ENCODE results near the gene PLCG2.
"Not testable (repeated sequence)": the region's sequence is repeated elsewhere in the genome, so short reads cannot be mapped to it uniquely, and the experiment has no call there.

PLCG2 gene

DNA sequence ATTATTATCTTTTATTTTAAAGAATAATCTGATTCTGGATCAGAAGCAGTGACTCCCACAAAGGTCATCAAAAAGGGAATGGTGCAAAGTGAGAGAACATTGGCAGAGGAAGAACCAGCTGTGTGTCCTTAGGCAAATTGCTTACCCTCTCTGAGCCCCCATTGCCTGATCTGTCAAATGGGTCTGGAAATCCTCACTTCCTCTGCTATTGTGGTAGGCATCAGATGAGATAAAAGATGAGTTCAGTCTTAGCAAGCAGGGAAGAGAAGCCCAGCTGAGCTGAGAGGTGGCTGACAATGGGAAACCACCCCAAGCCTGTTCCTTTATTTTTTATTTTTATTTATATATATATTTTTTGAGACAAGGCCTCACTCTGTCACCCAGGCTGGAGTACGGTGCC, 24.2 kb upstream of the PLCG2 start:
- DNase-seq (ENCODE audit: low read depth), result no peak

DNA sequence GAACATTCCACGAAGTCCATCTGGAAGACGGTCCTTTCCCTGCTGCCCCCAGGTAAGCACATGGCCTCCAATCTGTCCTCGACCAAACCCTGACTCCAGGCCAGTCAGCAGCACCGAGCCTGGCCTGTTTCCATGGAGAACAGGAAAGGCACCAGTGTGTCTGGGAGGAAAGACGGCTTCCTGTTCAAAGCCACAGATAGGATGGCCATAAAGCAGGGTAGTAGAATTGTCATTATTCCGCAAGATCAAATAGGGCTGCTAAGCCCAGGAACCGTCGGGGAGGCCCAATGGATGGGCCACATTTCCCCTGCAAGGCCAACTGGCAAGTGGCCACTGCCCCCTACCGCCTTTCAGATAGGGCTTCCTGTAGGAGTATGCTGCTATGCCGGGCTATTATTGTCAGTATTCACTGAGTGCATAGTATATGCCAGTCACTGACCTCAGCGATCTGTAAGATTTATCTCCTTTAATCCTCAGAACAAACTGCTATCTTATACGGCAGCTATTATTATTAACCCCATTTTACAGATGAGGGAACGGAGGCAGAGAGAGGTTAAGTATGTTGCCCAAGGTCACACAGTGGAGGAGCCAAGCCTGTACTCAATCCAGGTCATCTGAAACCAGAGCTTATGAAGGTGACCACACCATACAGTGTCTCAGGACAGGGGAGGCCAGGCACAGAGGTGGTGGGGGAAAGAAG, 23.0 kb upstream of the PLCG2 start:
- no peak for DNase-seq (ENCODE audit: low read depth)

DNA sequence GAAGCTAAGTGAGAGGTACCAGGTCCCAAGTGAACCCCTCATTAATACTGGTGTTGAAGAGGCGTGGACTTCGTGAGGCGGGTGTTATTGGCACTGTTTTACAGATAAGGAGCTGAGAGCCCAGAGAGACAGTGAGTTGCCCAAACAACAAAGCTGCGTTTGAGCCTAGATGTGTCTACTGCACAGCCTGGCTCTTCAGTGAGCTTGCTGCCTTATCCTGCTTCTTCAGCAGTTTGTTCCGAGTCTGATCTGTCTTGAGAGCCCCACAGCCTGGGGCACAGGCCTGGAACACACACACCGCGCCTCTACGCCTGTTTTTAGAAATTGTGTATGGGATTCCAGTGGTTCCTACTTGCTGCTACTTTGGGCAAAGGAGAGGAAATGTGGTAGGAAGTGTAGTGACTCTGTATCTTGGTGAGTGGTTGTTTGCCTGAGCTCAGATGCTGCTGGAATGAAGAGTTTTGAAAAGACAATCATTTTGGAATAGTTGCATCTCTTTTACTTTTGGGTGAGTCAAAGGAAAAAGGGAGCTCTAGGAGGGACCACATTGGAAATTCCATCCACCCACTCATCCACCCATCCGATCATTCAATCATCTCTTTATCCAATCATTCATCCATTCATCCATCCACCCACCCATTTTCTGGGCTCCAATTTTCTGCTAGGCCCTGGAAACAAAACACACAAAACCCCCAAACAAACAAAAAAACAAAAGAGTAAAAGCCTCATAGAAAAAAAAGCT, 22.3 kb upstream of the PLCG2 start:
- DNase-seq (ENCODE audit: low read depth), result no peak

DNA sequence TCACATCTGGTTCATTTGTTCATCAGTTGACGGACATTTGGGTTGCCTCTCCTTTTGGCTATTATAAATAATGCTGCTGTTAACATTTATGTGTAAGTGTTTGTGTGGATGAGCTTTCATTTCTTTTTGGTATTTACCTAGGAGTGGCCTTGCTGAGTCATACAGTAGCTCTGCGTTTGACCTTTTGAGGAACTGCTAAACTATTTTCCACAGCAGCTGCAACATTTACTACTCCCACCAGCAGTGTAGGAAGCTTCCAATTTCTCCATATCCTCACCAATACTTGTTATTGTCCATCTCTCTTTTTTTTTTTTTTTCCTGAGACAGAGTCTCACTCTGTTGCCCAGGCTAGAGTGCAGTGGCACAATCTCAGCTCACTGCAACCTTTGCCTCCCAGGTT, 20.7 kb upstream of the PLCG2 start:
- DNase-seq (ENCODE audit: low read depth), result peak; percentile 32

DNA sequence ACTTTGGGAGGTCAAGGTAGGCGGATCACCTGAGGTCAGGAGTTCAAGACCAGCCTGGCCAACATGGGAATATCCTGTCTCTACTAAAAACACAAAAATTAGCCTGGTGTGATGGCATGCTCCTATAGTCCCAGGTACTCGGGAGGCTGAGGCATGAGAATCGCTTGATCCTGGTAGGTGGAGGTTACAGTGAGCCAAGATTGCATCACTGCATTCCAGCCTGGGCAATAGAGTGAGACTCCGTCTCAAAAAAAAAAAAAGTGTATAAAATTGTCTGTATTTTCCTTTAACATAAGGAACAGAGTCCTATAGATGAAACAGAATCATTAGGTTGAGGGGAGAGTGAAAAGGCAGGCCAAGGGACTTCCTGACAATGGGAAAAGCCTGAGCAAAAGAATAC, 16.8 kb upstream of the PLCG2 start:
- DNase-seq (ENCODE audit: low read depth), result not testable (repeated sequence)

DNA sequence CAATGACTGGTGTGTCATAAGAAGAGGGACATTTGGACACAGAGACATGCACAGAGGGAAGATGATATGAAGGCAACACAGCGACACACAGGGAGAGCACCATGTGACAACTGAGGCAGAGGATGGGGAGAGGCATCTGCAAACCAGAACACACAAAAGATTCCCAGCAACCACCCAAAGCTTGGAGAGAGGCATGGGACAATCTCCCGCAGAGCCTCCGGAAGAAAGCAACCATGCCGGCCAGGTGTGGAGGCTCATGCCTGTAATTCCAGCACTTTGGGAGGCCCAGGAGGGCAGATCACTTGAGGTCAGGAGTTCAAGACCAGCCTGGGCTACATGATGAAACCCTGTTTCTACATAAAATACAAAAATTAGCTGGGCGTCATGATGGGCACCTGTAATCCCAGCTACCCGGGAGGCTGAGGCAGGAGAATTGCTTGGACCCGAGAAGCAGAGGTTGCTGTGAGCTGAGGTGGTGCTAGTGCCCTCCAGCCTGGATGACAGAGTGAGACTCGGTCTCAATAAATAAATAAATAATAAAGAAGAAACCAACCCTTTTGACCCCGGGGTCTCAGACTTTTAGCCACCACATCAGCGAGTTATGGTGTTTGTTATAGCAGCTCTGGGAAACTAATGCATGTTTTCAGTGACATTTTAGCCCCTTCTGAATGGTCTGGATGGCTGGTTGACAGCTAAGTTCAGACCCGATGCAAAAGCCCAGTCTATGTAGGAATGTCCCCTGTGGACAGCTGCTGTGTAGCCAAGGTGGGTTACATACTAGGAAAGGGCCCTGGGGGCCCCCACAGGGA, 13.8 kb upstream of the PLCG2 start:
- no peak for DNase-seq (ENCODE audit: low read depth)

DNA sequence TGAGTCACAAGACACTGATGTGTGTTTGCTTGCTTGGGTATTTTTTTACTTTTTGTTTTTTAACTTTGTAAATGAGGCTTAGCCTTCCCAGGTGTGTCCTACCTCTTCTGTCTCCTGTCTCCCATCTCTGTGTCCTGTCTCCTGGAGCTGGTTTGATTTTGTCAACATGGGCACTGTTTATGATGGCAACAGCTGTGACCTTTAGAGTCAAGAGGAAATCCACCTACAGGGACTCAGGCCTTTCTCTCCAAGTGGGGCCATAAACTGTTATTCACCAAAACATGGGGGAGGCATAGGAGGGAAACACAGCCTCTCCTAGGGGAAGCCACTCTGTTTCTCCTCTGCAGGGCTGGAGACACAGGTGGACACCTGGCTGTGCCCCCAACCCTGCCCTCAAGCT, 13.1 kb upstream of the PLCG2 start:
- no peak for DNase-seq (ENCODE audit: low read depth)

DNA sequence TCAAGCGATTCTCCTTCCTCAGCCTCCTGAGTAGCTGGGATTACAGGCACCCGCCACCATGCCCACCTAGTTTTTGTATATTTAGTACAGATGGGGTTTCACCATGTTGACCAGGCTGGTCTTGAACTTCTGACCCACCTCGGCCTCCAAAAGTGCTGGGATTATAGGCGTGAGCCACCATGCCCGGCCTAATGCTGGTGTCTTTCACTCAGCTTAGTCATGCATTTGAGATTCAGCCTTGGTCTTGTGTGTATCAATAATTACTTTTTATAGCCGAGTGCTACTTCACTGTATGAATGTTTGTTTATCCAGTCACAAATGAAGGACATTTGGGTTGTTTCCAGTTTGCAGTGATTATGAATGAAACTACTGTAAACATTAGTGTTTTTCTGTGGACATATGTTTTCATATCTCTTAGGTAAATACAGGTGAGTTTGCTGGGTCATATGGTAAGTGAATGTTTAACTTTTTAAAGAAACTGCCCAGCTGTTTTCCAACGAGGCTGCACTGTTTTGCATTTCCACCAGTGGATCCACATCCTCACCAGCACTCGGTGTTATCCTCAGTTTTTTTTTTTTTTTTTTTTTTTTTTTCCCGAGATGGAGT, 11.0 kb upstream of the PLCG2 start:
- no peak for DNase-seq (ENCODE audit: low read depth)

DNA sequence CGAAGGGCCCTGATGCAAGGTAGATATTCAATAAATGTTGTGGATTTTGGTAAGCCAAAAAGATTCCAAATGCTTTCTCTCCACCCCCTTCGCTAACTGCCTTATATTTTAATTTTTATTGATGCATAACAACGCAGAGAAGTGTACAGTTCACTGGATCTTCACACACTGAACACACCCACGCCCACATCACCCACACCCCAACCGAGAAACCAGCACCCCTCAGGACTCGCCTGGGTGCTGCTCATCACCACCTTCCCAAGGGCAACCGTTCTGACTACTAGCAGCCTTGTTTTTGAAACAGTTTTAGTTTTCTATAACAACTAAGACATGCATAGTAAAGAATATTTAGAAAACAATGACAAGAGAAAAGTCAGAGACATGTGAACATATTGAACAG, 9.1 kb upstream of the PLCG2 start:
- DNase-seq (ENCODE audit: low read depth), result no peak

DNA sequence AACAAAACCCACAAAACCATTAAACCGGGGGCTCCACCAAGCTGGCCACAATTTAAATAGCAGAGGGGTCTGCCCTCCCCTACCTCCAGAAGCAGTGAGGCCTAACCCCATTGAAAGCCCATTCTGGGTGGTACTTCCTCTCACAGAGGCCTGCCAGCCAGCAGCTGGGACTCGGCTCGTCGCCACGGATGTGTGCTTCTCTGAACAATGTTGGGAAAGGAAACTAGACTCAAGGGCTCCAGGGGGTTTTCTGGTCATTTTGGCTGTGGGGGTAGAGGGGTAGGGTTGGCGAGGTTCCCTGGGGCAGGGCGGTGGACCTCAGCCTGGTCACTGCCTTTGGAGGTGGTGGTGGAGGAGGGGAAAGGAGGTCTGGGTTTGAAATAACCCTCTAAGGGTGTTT, 4.7 kb upstream of the PLCG2 start:
- DNase-seq (ENCODE audit: low read depth), result no peak

DNA sequence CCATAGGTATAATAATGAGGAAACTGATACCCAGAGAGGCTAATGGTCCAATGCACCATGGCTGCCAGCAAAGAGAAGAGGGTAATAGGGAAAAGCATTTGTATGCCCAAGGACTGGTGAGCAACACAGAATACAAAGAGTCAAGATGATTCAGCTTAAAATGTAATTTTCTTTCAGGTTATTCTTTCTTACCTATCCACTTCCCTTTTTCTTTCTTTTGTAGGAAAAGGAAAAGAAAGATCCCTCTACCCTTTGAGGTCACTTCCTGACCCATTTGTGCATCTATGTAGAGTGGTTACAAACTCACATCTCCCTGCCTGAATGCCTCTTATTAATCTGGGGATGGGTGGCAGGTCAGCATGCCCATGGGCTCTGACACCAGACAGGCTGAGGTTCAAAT, 3.5 kb upstream of the PLCG2 start:
- no peak for DNase-seq (ENCODE audit: low read depth)

DNA sequence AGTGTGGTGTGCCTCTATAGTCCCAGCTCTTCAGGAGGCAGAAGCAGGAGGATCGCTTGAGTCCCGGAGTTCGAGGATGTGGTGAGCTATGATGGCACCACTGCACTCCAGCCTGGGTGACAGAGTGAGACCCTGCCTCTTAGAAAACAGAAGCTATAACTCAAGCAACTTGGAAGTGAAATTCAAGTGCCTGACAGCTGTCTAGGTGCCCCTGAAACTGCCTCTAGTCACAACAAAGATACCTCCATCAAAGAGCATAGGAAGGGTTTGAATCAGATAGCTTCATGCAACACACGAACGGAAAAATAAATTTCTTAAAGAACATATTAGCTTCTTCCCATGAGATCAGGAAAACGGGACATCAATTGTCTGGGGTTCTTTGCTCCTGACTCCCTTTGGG, 860 bp upstream of the PLCG2 start:
- no peak for DNase-seq (ENCODE audit: low read depth)

DNA sequence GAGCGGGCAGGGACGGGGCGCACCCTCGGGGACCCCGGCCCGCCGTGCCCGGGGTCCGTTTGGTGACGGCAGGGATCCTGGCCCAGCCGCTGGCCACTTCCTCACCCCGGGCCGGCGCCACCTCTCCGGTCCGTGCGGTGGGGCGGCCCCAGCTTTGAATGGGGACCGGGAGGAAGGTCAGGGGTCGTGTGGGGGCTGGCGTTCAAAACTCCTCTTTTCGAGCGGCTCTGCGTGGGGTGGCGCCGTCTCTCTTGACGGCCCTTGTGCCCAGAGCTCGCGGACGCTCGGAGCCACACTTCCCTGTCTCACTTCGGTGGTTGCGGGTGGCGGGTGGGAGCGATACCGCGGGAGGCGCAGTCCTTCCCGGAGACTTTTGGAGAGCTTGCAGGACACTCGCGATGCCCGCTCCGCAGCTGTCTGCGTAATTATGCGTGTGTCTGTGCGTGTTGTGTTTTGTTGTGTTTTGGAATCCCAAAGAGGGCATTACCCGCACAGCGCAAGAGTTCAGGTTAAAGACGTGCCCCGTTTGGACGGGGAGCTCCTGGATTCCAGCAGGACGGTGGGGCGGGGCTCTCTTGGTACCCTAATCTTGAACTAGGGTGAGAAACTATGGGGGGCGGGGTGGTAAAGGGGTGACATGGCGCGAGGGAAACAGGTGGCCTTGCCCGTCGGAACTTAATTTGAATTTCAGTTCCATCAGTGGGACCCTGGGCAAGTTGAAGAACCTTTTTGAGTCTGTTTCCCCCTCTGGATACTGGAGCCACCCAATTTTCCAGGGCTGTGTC, 637 bp downstream of the PLCG2 start:
- no peak for DNase-seq (ENCODE audit: low read depth)

DNA sequence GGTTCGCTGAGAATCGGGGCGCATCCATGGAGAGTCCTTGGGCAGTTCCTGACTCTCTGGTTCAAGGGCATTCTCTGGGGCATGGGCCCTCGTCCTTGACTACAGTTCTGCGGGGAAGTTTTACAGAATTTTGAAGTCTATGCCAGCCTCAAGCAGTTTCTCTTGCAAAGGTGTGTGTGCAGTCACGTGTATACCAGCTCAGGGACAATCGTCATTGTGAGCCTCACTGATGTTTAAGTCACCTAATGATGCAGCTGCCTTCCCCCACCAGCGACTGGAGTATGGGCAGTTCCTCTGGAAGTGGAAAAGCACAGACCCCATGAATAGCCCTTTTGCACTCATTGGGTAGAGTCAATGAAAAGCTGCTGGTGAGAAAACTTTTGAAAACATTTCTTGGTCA, 1.3 kb downstream of the PLCG2 start:
- DNase-seq (ENCODE audit: low read depth), result no peak

DNA sequence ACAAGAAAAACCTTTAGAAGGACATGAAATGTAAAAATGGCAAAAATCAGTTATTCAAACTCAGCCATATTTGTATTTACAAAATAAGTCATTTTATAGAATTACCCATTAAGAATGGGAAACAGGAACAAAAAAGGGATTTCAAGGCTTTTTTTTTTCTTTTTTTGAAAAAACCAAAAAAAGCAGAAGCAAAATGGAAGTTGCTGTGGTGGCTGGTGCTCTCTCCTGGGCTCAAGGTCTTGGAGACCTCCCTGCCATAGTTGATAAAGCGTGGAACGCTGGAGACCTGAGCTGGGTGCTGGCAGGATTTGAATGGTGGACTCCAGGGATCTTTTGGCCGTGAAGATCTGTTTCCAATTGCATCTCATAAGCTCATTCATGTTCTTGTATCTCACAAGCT, 3.1 kb downstream of the PLCG2 start:
- DNase-seq (ENCODE audit: low read depth), result no peak

DNA sequence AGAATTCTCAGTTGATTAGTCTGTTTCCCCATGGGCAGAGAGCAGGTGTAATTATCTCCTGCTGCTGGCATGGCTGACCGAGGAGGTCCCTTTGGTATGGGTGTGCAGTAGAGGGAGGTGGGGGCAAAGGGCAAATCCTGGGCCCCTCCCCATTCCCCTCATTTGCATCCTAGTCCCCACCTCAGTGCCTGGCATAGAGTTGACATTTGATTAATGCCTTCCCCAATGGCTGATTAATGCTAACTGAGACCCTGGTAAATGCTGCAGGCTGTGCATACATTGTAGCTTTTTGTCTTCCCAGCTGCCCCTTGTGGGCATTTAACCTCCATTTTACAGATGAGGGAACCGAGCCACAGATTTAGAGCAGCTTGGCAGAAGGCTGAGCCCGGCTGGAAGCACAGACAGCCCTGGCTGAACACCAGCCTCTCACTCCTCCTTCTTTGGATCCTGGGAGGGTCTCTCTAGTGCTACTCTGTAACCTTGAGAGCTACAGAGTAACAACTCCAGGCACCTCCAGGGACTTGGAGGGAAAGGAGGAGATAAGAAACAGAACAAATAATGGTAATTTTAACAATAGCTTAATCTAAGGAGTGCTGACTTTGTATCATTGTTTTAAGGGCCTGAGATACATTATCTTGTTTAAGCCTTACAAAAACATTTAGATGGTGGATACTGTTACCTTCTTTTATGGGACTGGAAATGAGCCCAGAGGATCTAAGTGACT, 5.1 kb downstream of the PLCG2 start:
- DNase-seq (ENCODE audit: low read depth), result no peak

DNA sequence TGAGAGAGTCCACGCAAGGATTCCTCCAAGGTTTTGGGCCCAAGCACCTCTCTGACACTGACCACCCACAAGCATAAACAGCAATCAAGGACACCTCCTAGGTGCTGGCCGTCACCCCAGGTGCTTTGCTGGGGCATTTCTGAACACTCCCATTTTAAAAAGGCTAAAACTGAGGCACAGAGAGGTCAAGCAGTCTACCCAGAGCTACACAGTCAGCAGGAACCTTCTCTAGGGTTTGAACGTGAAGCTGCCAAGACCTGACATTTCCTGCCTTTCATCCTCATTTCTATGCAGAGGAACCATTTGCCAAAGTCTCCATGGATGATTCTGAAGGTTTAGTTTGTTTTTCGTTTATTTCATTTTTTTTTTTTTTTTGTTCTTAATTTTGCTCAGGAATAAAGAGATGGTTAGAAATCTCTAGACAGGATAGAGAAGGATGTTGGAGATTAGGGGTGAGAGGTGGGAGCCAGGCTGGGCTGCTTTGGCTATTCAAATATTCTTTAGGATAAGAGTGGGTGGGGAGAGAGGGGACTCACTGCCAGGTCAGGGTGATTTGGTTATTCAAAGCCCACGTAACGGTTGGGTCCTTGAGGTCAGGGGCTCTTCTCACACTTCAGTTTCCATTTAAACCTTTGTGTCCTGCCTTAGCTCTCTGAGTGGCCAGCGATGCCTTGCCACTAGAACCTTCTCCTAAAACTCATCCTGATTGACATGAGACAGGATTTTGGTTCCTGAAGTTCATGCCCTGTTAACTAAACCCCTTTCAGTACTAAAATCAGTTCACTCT, 6.2 kb downstream of the PLCG2 start:
- DNase-seq (ENCODE audit: low read depth), result no peak

DNA sequence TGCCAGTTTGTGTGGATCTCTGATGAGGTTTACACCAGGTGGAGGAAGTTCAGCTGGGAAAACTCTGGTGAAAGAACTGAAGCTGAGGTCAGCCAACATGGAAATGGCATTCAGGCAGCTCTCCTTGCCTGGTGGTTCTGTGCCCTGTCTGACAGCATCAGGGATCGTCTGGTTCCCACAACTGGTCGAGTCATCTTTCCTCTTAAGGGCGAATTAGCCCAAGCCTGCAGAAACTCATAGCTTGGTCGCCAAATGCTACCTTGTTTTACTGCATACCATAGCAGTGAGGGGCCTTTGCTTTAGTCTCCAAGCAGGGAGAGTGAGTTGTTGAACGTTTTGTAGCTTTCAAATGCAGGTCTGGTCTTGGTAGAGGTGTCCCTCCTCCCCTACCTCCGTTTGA, 7.2 kb downstream of the PLCG2 start:
- no peak for DNase-seq (ENCODE audit: low read depth)

DNA sequence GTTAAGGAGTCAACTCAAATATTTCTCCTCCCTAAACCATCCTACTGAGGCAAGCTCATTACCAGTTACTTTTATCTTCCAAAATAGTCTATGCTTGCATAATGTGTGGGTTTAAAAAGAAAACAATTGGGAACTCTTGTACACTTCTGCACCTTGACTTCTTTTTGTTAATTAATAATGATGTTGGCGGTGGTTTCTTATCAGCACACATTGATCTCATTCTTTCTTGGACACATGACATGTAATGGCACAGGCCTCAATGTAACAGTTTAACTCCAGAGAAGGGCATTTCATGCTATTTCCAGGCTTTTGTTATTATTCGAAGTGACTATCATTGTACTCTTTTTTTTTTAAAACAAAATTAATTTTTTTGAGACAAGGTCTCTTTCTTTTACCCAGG, 7.8 kb downstream of the PLCG2 start:
- no peak for DNase-seq (ENCODE audit: low read depth)

DNA sequence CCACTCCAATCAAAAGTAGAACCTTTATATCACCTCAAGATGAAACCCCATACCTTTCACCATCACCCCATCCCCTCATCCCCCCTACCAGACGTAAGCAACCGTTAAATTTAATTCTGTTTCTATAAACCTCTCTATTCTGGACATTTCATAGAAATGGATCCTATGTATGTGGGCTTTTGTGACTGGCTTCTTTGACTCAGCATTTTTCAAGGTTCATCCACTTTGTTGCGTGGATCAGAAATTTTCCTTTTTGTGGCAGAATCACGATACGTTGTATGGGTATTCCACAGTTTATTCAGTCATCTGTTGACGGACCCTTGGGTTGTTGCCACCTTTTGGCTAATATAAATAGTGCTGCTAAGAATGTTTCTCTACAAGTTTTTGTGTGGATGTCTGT, 8.6 kb downstream of the PLCG2 start:
- no peak for DNase-seq (ENCODE audit: low read depth)
